C4-2B (cell line): ENCODE data around the gene CFAP77.

Experiments
- CTCF ChIP-seq: fragments of 450-650 bp; conservative IDR thresholded peaks from 2 replicates; pipeline ENCODE4 v1.5.1; 2017; ENCODE audit warnings: mild to moderate bottlenecking
- ZFX ChIP-seq: fragments of 450-650 bp; IDR thresholded peaks from 2 replicates; pipeline ENCODE4 v1.6.1; 2017

- TF ChIP-seq CTCF (no peak), ZFX (no peak)
Measured at GRCh38 chr9:132413926-132414325, 3.9 kb downstream of the CFAP77 start.
